MG63 (cell line): Measurements from ENCODE around the gene ACBD4. TPM values are rescaled to one million over a fixed set of nuclear protein-coding genes. Genes with fewer than 3 reads are reported as not detected.

Experiments used
- DNase-seq: peaks from one replicate; pipeline ENCODE4 v3.0.0-alpha.2; 2020
- H3K27me3 ChIP-seq: fragments of 250-450 bp; sonication (Bioruptor Pico); 2 replicates; pipeline ENCODE4 v1.5.1; 2020; ENCODE audit warnings: mild to moderate bottlenecking, moderate library complexity
- H3K36me3 ChIP-seq: fragments of 250-450 bp; sonication (Bioruptor Pico); 2 replicates; pipeline ENCODE4 v1.5.1; 2020; ENCODE audit warnings: mild to moderate bottlenecking, moderate library complexity
- H3K4me3 ChIP-seq: fragments of 250-450 bp; sonication (Bioruptor Pico); 2 replicates; pipeline ENCODE4 v1.5.1; 2020; ENCODE audit warnings: mild to moderate bottlenecking, moderate library complexity
- H3K9me3 ChIP-seq: fragments of 250-450 bp; sonication (Bioruptor Pico); 2 replicates; pipeline ENCODE4 v1.5.1; 2020; ENCODE audit warnings: mild to moderate bottlenecking, moderate library complexity
- total RNA-seq: library from RNA; depleted of rRNA; stranded (reverse); fragments of >200 nt; shearing (Covaris generic); gene quantifications from 2 replicates; pipeline ENCODE4 v1.2.3, GENCODE V29; 2014; ENCODE audit warnings: low replicate concordance; rRNA removed

The ACBD4 gene
- total RNA-seq, 1 experiment from 2014 or later = 5.0 TPM

- no peak overlapping the region for H3K4me3 ChIP-seq
- no peak for DNase-seq
- H3K27me3 ChIP-seq = no peaks in the 10 kb centered on the region
- no peaks in the 10 kb centered on the region for H3K36me3 ChIP-seq
- no peaks in the 10 kb centered on the region for H3K9me3 ChIP-seq
These were observed 48.7 kb downstream of the ACBD4 start for GRCh38 chr17:45184144-45184543.

- no peaks in the 10 kb centered on the region for H3K9me3 ChIP-seq
- H3K36me3 ChIP-seq = no peaks in the 10 kb centered on the region
- no peaks in the 10 kb centered on the region for H3K27me3 ChIP-seq
- DNase-seq = no peak
- H3K4me3 ChIP-seq = no peak overlapping the region
These were observed 51.4 kb downstream of the ACBD4 start for GRCh38 chr17:45186801-45187354.

GRCh38 chr17:45189009-45189408, 53.5 kb downstream of the ACBD4 start:
- no peak for DNase-seq
- H3K36me3 ChIP-seq = no peaks in the 10 kb centered on the region
- H3K4me3 ChIP-seq = no peak overlapping the region
- H3K9me3 ChIP-seq = no peaks in the 10 kb centered on the region
- H3K27me3 ChIP-seq = no peaks in the 10 kb centered on the region

GRCh38 chr17:45190503-45191255, 55.2 kb downstream of the ACBD4 start:
- no peak for DNase-seq

More at GRCh38 chr17:45190503-45191255, 55.2 kb downstream of the ACBD4 start:
- no peaks in the 10 kb centered on the region for H3K27me3 ChIP-seq
- H3K9me3 ChIP-seq = no peaks in the 10 kb centered on the region
- H3K36me3 ChIP-seq = no peaks in the 10 kb centered on the region
- H3K4me3 ChIP-seq = no peak overlapping the region

Other genes with a start within 250 kb of the ACBD4 start
- gene EFTUD2, start 236.2 kb upstream of the ACBD4 start, total RNA-seq = 156 and 179 TPM in 2 replicates
- gene GFAP, start 220.2 kb upstream of the ACBD4 start, total RNA-seq = 5.0 TPM in 1 of 2 replicates, not detected in the other
- 10.9 and 21.6 TPM in 2 replicates for gene KIF18B, start 187.9 kb upstream of the ACBD4 start, total RNA-seq
- gene C1QL1, start 167.4 kb upstream of the ACBD4 start, total RNA-seq = 6.1 and 7.9 TPM in 2 replicates
- gene DCAKD, start 84.1 kb upstream of the ACBD4 start, total RNA-seq = 20.7 and 24.1 TPM in 2 replicates
- 103 and 154 TPM in 2 replicates for gene NMT1, start 74.4 kb upstream of the ACBD4 start, total RNA-seq
- gene PLCD3, start 3.2 kb upstream of the ACBD4 start, total RNA-seq = 9.4 and 13.3 TPM in 2 replicates
- gene HEXIM1, start 12.8 kb downstream of the ACBD4 start, total RNA-seq = 20.3 and 20.8 TPM in 2 replicates
- gene HEXIM2, start 26.2 kb downstream of the ACBD4 start, total RNA-seq = 20.6 and 34.3 TPM in 2 replicates
- 4.3 and 9.0 TPM in 2 replicates for gene FMNL1, start 86.2 kb downstream of the ACBD4 start, total RNA-seq
- not detected in 2 replicates for gene SPATA32, start 126.4 kb downstream of the ACBD4 start, total RNA-seq
- gene MAP3K14, start 181.3 kb downstream of the ACBD4 start, total RNA-seq = 13.4 and 18.7 TPM in 2 replicates